ENCODE measurements around the gene IRF8. TPM values are rescaled to one million over a fixed set of nuclear protein-coding genes. Genes with fewer than 3 reads are reported as not detected.

IRF8 gene
- total and polyA plus RNA-seq, 2 of the 4 experiments (the other 2 are of a cell fraction) = not detected

- CTCF ChIA-PET = no interaction called here
- Histone ChIP-seq H3K18ac (ENCODE audit: low read depth, low read length) (no peak overlapping the region), H4K91ac (ENCODE audit: insufficient read depth, low read depth, low read length) (no peak overlapping the region), H3K4me3 (ENCODE audit: insufficient read depth, low read depth, low read length) (no peak overlapping the region), H3K9me1 (ENCODE audit: insufficient read depth, low read length) (no peaks in the 10 kb centered on the region), H3K9ac (ENCODE audit: low read depth, low read length) (no peak overlapping the region), H2BK5ac (ENCODE audit: low read depth, low read length, poor library complexity, severe bottlenecking) (no peak overlapping the region), H2BK15ac (ENCODE audit: low read depth, low read length) (no peak overlapping the region), H2BK120ac (ENCODE audit: low read depth, low read length) (no peak overlapping the region), H3K9me3 (ENCODE audit: control insufficient read depth, insufficient read depth, low read length) (peaks cover 3% of the 10 kb centered on the region; the same call in 1 of the 2 replicates), H3K4ac (ENCODE audit: low read depth, low read length) (no peak overlapping the region), H2AK5ac (ENCODE audit: low read depth, low read length) (no peak overlapping the region), H3K4me1 (ENCODE audit: control insufficient read depth, insufficient read depth, low read length) (no peaks in the 10 kb centered on the region; the same call in 1 of the 2 replicates), H2BK20ac (ENCODE audit: low read depth, low read length) (no peak overlapping the region), H3K36me3 (ENCODE audit: control insufficient read depth, insufficient read depth, low read length) (no peaks in the 10 kb centered on the region), H4K20me1 (ENCODE audit: insufficient read depth, low read length) (peaks cover 4% of the 10 kb centered on the region; the same call in 1 of the 2 replicates), H3K23ac (ENCODE audit: low read depth, low read length) (no peak overlapping the region), H3K79me1 (ENCODE audit: low read depth in 1 of 2, low read length in 2 of 2) (no peaks in the 10 kb centered on the region), H2AFZ (replicated peaks; ENCODE audit: low read length, poor library complexity) (no peak overlapping the region), H2AK9ac (replicated peaks; ENCODE audit: low read depth, low read length, poor library complexity) (no peak overlapping the region), H3K27me3 (ENCODE audit: control insufficient read depth, insufficient read depth, low read length) (peaks cover 88% of the 10 kb centered on the region), H3K4me2 (ENCODE audit: low read depth, low read length) (no peak overlapping the region), H3K27ac (ENCODE audit: insufficient read depth, low read length) (no peak overlapping the region), H4K8ac (ENCODE audit: low read depth in 2 of 2, low read length in 2 of 2) (no peak overlapping the region), H4K5ac (ENCODE audit: low read depth, low read length) (no peak overlapping the region), H3K14ac (replicated peaks; ENCODE audit: low read depth, low read length) (no peak overlapping the region), H3K56ac (ENCODE audit: extremely low read depth, insufficient read depth, low read length) (no peak overlapping the region)
- no TSS peak for BruUV-seq (replicated peaks)
- DNase-seq (no peak), ATAC-seq (ENCODE audit: low read depth) (no peak)
- POLR2A ChIA-PET (ENCODE audit: unreplicated experiment) = no interaction called here
- TF ChIP-seq RFX5 (IDR thresholded peaks at IDR 0.05; ENCODE audit: low read depth, low read length) = no peak
- intact Hi-C loops (cut with micrococcal nuclease) = no loop called here
- dilution Hi-C loops (cut with HindIII; ENCODE audit: low sequenced_read_pairs, unreplicated experiment) = no loop called here
- no CpG with 5 or more reads among the region's 7 CpGs for WGBS, 2 experiments (ENCODE audit: extremely low coverage in 2 of 2, insufficient read length in 1 of 2)
- in situ Hi-C loops (cut with MboI; ENCODE audit: low sequenced_read_pairs) = no loop called here
Observed at GRCh38 chr16:85899444-85899843, 482 bp downstream of the IRF8 start.
